Right atrium auricular region (tissue), 2 donors: ENCODE data around the gene BCL2L12. TPM values are rescaled to one million over a fixed set of nuclear protein-coding genes. Genes with fewer than 3 reads are reported as not detected.

Experiments
- DNase-seq: peaks from one replicate; pipeline ENCODE4 v3.0.0-alpha.2; 2019; ENCODE audit warnings: low spot score
- H3K27ac ChIP-seq, 2 donors: fragments of 200-600 bp; sonication (generic); 1 replicate in 1 of 2; 2 replicates in 1 of 2; pipeline ENCODE4 v1.5.1; 2016 to 2019
- H3K27me3 ChIP-seq, 2 donors: fragments of 200-600 bp; sonication (generic); one replicate each; pipeline versions ENCODE4 v1.5.1 to v1.6.0; 2017 to 2019
- H3K36me3 ChIP-seq: fragments of 200-600 bp; sonication (generic); one replicate; pipeline ENCODE4 v1.5.1; 2016
- H3K4me1 ChIP-seq, 2 donors: fragments of 200-600 bp; sonication (generic); one replicate each; pipeline versions ENCODE4 v1.5.1 to v1.6.0; 2017 to 2019
- H3K4me3 ChIP-seq, 2 donors: fragments of 200-600 bp; sonication (generic); 1 replicate in 1 of 2; 2 replicates in 1 of 2; pipeline ENCODE4 v1.5.1; 2017 to 2019; ENCODE audit warnings: mild to moderate bottlenecking in 1 of 2, moderate library complexity in 1 of 2
- H3K9me3 ChIP-seq, 2 donors: fragments of 200-600 bp; sonication (generic); one replicate each; pipeline ENCODE4 v1.5.1; 2019
- total RNA-seq, 2 donors: library from RNA; depleted of rRNA; stranded (reverse); fragments of >200 nt; gene quantifications; one replicate each; pipeline ENCODE4 v1.1.0, GENCODE V29; 2016
- TF ChIP-seq, protein P1 (sequence below), 2 donors: fragments of 200-600 bp; sonication (generic); IDR thresholded peaks; one replicate each; pipeline ENCODE4 v1.5.1; 2019; ENCODE audit warnings: antibody characterized with exemption in 2 of 2

BCL2L12 gene
- total RNA-seq, 2 donors from 2014 or later = 5.7 to 6.5 TPM

DNA sequence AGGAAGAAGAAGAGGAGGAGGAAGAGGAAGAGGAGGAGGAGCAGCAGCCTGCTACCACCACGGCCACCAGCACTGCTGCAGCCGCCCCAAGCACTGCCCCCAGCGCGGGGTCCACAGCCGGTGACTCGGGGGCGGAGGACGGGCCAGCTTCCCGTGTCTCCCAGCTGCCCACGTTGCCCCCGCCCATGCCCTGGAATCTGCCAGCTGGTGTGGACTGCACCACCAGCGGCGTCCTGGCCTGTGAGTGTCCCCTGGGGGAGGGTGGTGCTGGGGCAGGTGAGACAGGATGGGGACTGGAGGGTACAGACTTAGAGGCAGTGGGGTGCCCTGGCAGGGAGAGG is 12.3 kb upstream of the BCL2L12 start:
- Histone ChIP-seq H3K9me3 (no peaks in the 10 kb centered on the region), H3K27ac (no peak overlapping the region), H3K4me1 (no peaks in the 10 kb centered on the region), H3K27me3 (no peaks in the 10 kb centered on the region), H3K4me3 (no peak overlapping the region), H3K36me3 (peaks cover 88% of the 10 kb centered on the region)
- DNase-seq = no peak
- TF ChIP-seq, protein P1, sequence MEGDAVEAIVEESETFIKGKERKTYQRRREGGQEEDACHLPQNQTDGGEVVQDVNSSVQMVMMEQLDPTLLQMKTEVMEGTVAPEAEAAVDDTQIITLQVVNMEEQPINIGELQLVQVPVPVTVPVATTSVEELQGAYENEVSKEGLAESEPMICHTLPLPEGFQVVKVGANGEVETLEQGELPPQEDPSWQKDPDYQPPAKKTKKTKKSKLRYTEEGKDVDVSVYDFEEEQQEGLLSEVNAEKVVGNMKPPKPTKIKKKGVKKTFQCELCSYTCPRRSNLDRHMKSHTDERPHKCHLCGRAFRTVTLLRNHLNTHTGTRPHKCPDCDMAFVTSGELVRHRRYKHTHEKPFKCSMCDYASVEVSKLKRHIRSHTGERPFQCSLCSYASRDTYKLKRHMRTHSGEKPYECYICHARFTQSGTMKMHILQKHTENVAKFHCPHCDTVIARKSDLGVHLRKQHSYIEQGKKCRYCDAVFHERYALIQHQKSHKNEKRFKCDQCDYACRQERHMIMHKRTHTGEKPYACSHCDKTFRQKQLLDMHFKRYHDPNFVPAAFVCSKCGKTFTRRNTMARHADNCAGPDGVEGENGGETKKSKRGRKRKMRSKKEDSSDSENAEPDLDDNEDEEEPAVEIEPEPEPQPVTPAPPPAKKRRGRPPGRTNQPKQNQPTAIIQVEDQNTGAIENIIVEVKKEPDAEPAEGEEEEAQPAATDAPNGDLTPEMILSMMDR (IDR thresholded peaks at IDR 0.05) = no peak

DNA sequence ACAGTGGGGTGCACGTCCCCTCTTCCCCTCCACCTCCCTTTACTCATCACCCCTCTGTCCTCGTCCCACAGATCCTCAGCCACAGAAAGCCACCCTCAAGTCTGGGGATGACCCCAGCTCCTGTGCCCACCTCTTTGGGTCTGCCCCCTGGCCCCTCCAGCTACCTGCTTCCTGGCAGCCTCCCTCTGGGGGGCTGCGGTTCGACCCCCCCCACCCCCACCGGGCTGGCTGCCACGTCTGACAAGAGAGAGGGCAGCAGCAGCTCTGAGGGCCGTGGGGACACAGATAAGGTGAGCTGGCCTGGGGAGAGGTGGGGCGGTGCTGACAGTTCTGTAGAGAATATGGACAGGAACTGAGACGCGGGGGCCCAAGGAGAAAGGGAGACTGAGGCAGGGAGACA is 11.2 kb upstream of the BCL2L12 start:
- Histone ChIP-seq H3K4me1 (no peaks in the 10 kb centered on the region), H3K9me3 (no peaks in the 10 kb centered on the region), H3K27me3 (no peaks in the 10 kb centered on the region), H3K36me3 (peaks cover 91% of the 10 kb centered on the region), H3K27ac (no peak overlapping the region), H3K4me3 (no peak overlapping the region)
- TF ChIP-seq, protein P1 (IDR thresholded peaks at IDR 0.05) = no peak
- DNase-seq = no peak

DNA sequence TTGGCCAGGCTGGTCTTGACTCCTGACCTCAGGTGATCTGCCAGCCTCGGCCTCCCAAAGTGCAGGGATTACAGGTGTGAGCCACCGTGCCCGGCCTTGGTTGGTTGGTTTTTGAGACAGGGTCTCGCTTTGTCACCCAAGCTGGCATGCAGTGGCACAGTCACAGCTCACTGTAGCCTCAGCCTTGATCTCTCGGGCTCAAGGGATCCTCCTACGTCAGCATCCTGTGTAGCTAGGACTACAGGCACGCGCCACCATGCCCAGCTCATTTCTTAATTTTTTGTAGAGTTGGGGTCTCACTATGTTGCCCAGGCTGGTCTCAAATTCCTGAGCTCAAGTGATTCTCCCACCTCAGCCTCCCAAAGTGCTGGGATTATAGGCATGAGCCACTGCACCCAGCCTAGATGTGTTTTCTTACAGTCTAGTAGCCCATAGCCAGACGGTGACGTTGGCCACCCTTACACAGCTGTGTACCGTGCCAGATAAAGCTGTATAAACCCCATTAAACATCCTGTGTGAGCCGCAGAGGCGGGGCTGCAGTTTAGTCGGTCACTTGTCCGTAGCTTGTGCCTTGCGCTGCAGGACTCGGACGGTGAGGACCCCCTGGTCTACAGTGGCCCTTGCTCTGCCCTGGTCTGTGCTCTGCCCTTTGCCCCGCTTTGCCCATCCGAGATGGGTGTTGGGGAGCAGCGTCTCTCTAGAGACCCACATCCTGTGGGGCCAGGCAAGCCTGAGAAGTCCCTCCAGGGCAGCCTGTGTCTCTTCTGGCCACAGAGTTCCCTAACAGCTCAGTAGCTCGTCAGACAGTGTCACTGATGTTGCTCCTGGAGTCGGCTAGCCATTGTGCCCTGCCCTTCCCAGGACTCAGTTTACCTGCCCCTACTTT is 9.9 kb upstream of the BCL2L12 start:
- Histone ChIP-seq H3K36me3 (peaks cover 92% of the 10 kb centered on the region), H3K27ac (no peak overlapping the region), H3K4me3 (no peak overlapping the region), H3K9me3 (no peaks in the 10 kb centered on the region), H3K4me1 (no peaks in the 10 kb centered on the region), H3K27me3 (no peaks in the 10 kb centered on the region)
- DNase-seq = no peak
- TF ChIP-seq, protein P1 (IDR thresholded peaks at IDR 0.05) = no peak

DNA sequence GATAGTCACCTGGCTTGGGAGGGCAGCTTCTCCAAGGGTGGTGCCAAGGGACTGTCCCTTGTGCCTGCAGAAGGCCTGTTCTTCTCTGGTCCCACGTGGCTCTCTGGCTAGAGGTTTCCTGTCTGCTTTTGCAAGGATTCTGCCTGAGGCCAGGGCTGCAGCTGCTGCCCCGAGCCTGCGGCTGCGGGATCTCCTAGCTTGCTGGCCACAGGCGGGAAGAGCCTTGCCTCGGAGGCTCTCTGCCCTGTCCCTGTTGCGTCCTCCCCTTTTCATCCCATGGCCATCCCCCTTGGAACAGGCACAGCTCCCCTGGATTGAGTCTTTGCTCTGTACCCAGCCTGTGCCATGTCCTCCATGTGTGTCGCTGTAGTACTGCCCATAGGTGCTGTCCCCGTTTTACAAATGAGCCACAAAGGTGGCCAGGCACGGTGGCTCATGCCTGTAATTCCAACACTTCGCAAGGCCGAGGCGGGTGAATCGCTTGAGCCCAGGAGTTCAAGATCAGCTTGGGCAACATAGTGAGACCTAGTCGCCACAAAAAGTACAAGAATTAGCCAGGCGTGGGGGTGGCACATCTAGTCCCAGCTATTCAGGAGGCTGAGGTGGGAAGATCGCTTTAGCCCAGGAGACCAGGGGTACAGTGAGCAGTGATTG is 9.2 kb upstream of the BCL2L12 start:
- no peak overlapping the region for H3K4me3 ChIP-seq
- H3K9me3 ChIP-seq = no peaks in the 10 kb centered on the region
- no peaks in the 10 kb centered on the region for H3K4me1 ChIP-seq
- H3K36me3 ChIP-seq = peaks cover 93% of the 10 kb centered on the region
- DNase-seq = no peak
- TF ChIP-seq, protein P1 (IDR thresholded peaks at IDR 0.05) = no peak
- H3K27me3 ChIP-seq = no peaks in the 10 kb centered on the region
- H3K27ac ChIP-seq = no peak overlapping the region

DNA sequence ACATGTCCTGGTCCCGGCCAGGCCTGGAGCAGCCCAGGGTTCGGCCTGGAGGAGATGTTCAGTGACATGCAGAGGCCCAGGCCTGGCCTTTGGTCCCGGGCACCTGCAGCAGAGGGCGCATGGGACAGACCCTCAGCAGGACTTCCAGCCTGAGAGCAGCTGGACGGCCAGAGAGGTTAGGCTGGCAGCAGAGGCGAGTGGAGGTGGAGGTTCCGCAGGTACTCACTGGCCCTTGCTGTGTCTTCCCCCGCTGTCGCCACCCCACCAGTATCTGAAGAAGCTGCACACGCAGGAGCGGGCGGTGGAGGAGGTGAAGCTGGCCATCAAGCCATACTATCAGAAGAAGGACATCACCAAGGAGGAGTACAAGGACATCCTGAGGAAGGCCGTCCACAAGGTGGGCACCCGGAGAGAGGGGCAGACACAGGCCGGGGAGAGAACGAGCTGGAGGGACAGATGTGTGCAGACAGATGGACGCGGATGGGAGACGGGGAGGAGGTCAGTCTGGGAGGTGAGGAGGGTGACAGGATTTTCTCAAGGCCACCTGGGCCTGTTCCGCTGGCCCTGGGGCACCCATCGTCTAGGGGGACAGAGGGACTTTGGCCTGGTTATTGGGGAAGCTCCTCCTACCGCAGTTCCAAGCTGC is 8.1 kb upstream of the BCL2L12 start:
- Histone ChIP-seq H3K4me3 (no peak overlapping the region), H3K27ac (no peak overlapping the region), H3K4me1 (no peaks in the 10 kb centered on the region), H3K9me3 (no peaks in the 10 kb centered on the region), H3K27me3 (no peaks in the 10 kb centered on the region), H3K36me3 (peaks cover 99% of the 10 kb centered on the region)
- DNase-seq = no peak
- TF ChIP-seq, protein P1 (IDR thresholded peaks at IDR 0.05) = no peak
